Lower leg skin (tissue), 4 donors: ENCODE measurements around the gene ZNF44. TPM values are rescaled to one million over a fixed set of nuclear protein-coding genes. Genes with fewer than 3 reads are reported as not detected.

Experiments used
- DNase-seq, 2 donors: peaks; one replicate each; pipeline ENCODE4 v3.0.0-alpha.2; 2019; ENCODE audit warnings: low spot score in 2 of 2
- H3K4me3 ChIP-seq: fragments of 200-600 bp; sonication (generic); 2 replicates; pipeline ENCODE4 v1.5.1; 2017; ENCODE audit warnings: mild to moderate bottlenecking, low read depth; ENCODE audit not compliant: poor library complexity, severe bottlenecking
- CTCF ChIP-seq, 3 donors: fragments of 450-650 bp; IDR thresholded peaks; one replicate each; pipeline ENCODE4 v1.5.1; 2016; ENCODE audit warnings: antibody characterized with exemption in 3 of 3, mild to moderate bottlenecking in 3 of 3, moderate library complexity in 2 of 3
- POLR2A ChIP-seq, 2 donors: fragments of 450-650 bp; IDR thresholded peaks; one replicate each; pipeline ENCODE4 v1.6.1; 2016 to 2017; ENCODE audit warnings: antibody characterized with exemption in 2 of 2, mild to moderate bottlenecking in 1 of 2, moderate library complexity in 1 of 2
- WGBS, 2 donors: methylation state at CpG; one replicate each; pipeline ENCODE4 v1.1.5; 2018; 5-methylcytosine and 5-hydroxymethylcytosine counted together
- intact Hi-C: fragments of 100-400 bp; cut with DNase I; formaldehyde crosslinking; loops from one replicate; pipeline ENCODE4 v1.15.0; 2023; ENCODE audit warnings: low total_unique reads
- total RNA-seq, 4 donors: library from RNA; depleted of rRNA; stranded (reverse); fragments of >200 nt; gene quantifications; one replicate each; pipeline ENCODE4 v1.1.0, GENCODE V29; 2016

Gene ZNF44
- total RNA-seq, result 10 to 100 TPM in 3 of 4 donors, 1 to 10 TPM in 1; 8.8 to 15.6 (median 13.0) TPM

- TF ChIP-seq CTCF (IDR thresholded peaks at IDR 0.05) (no peak), POLR2A (IDR thresholded peaks at IDR 0.05) (no peak)
- WGBS, 2 donors, result 1% methylated on average over 34 to 37 of the region's 66 CpGs
- intact Hi-C loops, result no loop called here
- H3K4me3 ChIP-seq, result peak within 1 kb of the TSS; percentile 92
- DNase-seq, result peak; percentile 99 to 100
Observed at GRCh38 chr19:12294249-12295158, at the start of gene ZNF44. TSS of gene ZNF44 (minus strand) at chr19:12294883. CDS start at chr19:12294694, 189 bp downstream.

- TF ChIP-seq POLR2A (IDR thresholded peaks at IDR 0.05) (no peak), CTCF (IDR thresholded peaks at IDR 0.05) (no peak)
- intact Hi-C loops, result no loop called here
- 1 to 2% methylated on average over 28 to 37 of the region's 55 CpGs for WGBS, 2 donors
- H3K4me3 ChIP-seq, result peak within 1 kb of the TSS; percentile 64
- DNase-seq, result peak; percentile 99 to 100
Observed at GRCh38 chr19:12333162-12334159, 38.8 kb upstream of the ZNF44 start, which contains the start of gene ZNF563. TSS of gene ZNF563 (minus strand) at chr19:12333633. CDS start at chr19:12333482, 151 bp downstream.

- DNase-seq, result no peak
- TF ChIP-seq POLR2A (IDR thresholded peaks at IDR 0.05) (no peak), CTCF (IDR thresholded peaks at IDR 0.05) (no peak)
- 70 to 82% methylated on average over 4 of the region's 4 CpGs for WGBS, 2 donors
- intact Hi-C loops, result no loop called here
- H3K4me3 ChIP-seq, result no peak overlapping the region
Observed at GRCh38 chr19:12331211-12331941, 36.7 kb upstream of the ZNF44 start.

- WGBS, 2 donors, result 77 to 93% methylated on average over 4 of the region's 4 CpGs
- intact Hi-C loops, result no loop called here
- H3K4me3 ChIP-seq, result no peak overlapping the region
- no peak for DNase-seq
- no peak for TF ChIP-seq POLR2A (IDR thresholded peaks at IDR 0.05)
- TF ChIP-seq CTCF (IDR thresholded peaks at IDR 0.05), result no peak
Observed at GRCh38 chr19:12330340-12330739, 35.7 kb upstream of the ZNF44 start.

- intact Hi-C loops, result no loop called here
- DNase-seq, result no peak
- no peak overlapping the region for H3K4me3 ChIP-seq
- TF ChIP-seq CTCF (IDR thresholded peaks at IDR 0.05) (no peak), POLR2A (IDR thresholded peaks at IDR 0.05) (no peak)
Observed at GRCh38 chr19:12325690-12326089, 31.0 kb upstream of the ZNF44 start.
